Activated CD8-positive, alpha-beta memory T cell treated with anti-CD3 and anti-CD28 coated beads for 24 hours (primary cell): ENCODE data around the gene MAST3.

Source experiments
- DNase-seq: peaks from one replicate; pipeline ENCODE4 v3.0.0-alpha.2; 2020

The MAST3 gene

GRCh38 chr19:18097217-18097992 is at the start of gene MAST3:
MAST3 (plus strand) TSS chr19:18097778; CDS start chr19:18097793, 15 bp downstream.
- peak; percentile 95 for DNase-seq

GRCh38 chr19:18049385-18049784 is 48.2 kb upstream of the MAST3 start:
- no peak for DNase-seq

- no peak for DNase-seq
Measured at GRCh38 chr19:18051887-18052286, 45.7 kb upstream of the MAST3 start.

- no peak for DNase-seq
Measured at GRCh38 chr19:18053576-18054219, 43.9 kb upstream of the MAST3 start.

- no peak for DNase-seq
Measured at GRCh38 chr19:18055967-18056366, 41.6 kb upstream of the MAST3 start.

- no peak for DNase-seq
Measured at GRCh38 chr19:18057557-18057956, 40.0 kb upstream of the MAST3 start.

- peak; percentile 93 for DNase-seq
Measured at GRCh38 chr19:18058208-18059009, 39.2 kb upstream of the MAST3 start.

GRCh38 chr19:18059297-18059696 is 38.3 kb upstream of the MAST3 start:
- no peak for DNase-seq

- no peak for DNase-seq
Measured at GRCh38 chr19:18059902-18060301, 37.7 kb upstream of the MAST3 start.

- DNase-seq = no peak
Measured at GRCh38 chr19:18060472-18060871, 37.1 kb upstream of the MAST3 start.

GRCh38 chr19:18062028-18062427 is 35.5 kb upstream of the MAST3 start:
- DNase-seq = no peak

- DNase-seq = no peak
Measured at GRCh38 chr19:18063463-18063862, 34.1 kb upstream of the MAST3 start.

GRCh38 chr19:18065173-18065495 is 32.4 kb upstream of the MAST3 start:
- no peak for DNase-seq

GRCh38 chr19:18068395-18068794 is 29.2 kb upstream of the MAST3 start:
- no peak for DNase-seq

- no peak for DNase-seq
Measured at GRCh38 chr19:18069383-18069782, 28.2 kb upstream of the MAST3 start.

- no peak for DNase-seq
Measured at GRCh38 chr19:18070181-18070580, 27.4 kb upstream of the MAST3 start.

- no peak for DNase-seq
Measured at GRCh38 chr19:18072335-18072734, 25.2 kb upstream of the MAST3 start.

GRCh38 chr19:18073197-18073596 is 24.4 kb upstream of the MAST3 start:
- no peak for DNase-seq

- no peak for DNase-seq
Measured at GRCh38 chr19:18074192-18074591, 23.4 kb upstream of the MAST3 start.

- DNase-seq = no peak
Measured at GRCh38 chr19:18083929-18084684, 13.5 kb upstream of the MAST3 start.

- DNase-seq = no peak
Measured at GRCh38 chr19:18085702-18086457, 11.7 kb upstream of the MAST3 start.

GRCh38 chr19:18086590-18087138 is 10.9 kb upstream of the MAST3 start, which contains the start of gene IL12RB1:
IL12RB1 (minus strand) TSS chr19:18086934; CDS start chr19:18086823, 111 bp downstream.
- peak; percentile 81 for DNase-seq
